ENCODE data around the gene ARL14.

DNA sequence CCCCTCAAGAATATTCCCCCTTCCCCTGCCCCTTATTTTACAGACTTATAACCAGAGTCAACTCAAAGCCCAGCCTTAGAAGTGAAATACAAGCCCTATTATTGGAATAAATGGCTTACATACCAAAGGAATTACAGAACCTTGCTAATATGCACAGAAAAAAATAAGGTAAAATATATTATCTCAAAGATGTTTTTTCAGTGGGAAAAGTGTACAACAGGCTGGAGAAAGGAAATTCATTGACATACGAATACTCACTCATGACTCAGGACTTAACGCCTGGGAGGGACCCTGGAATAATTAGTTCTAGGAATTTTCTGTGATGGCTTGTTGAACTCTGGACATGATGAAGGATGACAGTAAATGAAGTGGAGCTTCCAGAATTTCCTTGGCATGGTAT lies 27.0 kb downstream of the ARL14 start:
- TF ChIP-seq, protein P1, sequence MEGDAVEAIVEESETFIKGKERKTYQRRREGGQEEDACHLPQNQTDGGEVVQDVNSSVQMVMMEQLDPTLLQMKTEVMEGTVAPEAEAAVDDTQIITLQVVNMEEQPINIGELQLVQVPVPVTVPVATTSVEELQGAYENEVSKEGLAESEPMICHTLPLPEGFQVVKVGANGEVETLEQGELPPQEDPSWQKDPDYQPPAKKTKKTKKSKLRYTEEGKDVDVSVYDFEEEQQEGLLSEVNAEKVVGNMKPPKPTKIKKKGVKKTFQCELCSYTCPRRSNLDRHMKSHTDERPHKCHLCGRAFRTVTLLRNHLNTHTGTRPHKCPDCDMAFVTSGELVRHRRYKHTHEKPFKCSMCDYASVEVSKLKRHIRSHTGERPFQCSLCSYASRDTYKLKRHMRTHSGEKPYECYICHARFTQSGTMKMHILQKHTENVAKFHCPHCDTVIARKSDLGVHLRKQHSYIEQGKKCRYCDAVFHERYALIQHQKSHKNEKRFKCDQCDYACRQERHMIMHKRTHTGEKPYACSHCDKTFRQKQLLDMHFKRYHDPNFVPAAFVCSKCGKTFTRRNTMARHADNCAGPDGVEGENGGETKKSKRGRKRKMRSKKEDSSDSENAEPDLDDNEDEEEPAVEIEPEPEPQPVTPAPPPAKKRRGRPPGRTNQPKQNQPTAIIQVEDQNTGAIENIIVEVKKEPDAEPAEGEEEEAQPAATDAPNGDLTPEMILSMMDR (IDR thresholded peaks at IDR 0.05): no peak
- no peak for TF ChIP-seq EZH2 (IDR thresholded peaks at IDR 0.05)
